GM21717 (cell line): ENCODE measurements around the gene PPP1R37.

Experiments
- ATAC-seq: cut with Tn5 transposase; IDR thresholded peaks from one replicate; pipeline ENCODE4 v1.9.1; 2021; ENCODE audit warnings: mild to moderate bottlenecking, moderate library complexity; ENCODE audit not compliant: unreplicated experiment

PPP1R37 gene

GRCh38 chr19:45092747-45093678 is at the start of gene PPP1R37:
TSS of gene PPP1R37 (plus strand) at chr19:45093179. CDS start at chr19:45093326, 147 bp downstream.
- ATAC-seq = peak; percentile 45

- no peak for ATAC-seq
Observed at GRCh38 chr19:45045671-45046353, 47.2 kb upstream of the PPP1R37 start.

DNA sequence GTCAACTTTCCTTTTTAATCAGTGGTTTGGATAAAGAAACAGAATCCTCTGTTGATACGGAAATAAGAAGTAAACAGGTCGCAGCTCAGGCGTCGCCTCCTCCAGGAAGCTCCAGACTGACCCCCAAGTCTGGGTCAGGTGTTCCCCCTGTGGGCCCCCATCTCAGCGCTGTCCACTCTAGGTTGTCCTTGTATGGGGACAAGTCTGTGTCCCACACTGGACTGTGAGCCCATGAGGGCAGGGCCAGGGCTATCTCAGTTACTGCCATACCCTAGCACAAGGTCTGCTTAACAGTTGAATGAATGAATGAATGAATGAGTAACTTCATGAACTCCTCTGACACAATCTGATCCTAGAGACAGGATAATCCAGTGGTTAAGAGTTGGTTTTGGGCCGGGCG is 46.6 kb upstream of the PPP1R37 start:
- no peak for ATAC-seq

DNA sequence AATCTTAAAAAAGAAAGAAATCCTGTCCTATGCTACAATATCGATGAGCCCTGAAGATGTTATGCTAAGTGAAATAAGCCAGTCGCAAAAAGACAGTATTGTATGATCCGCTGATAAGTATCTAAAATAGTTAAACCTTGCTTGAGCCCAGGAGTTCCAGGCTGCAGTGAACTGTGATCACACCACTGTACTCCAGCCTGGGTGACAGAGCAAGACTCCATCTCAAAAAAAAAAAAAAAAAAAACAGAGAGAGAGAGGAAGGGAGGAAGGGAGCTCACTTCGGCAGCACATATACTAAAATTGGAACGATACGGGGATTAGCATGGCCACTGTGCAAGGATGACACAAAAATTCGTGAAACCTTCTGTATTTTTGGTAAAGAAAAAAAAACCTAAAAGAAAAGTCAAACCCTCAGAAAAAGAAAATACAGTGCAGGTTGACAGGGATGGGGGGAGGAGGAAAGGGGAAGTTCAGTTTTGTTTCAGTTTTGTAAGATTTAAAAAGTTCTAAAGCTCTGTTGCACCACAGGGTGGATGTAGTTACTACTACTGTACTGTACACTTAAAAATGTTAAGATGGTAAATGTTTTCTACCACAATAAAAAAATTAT is 45.7 kb upstream of the PPP1R37 start:
- ATAC-seq = no peak

DNA sequence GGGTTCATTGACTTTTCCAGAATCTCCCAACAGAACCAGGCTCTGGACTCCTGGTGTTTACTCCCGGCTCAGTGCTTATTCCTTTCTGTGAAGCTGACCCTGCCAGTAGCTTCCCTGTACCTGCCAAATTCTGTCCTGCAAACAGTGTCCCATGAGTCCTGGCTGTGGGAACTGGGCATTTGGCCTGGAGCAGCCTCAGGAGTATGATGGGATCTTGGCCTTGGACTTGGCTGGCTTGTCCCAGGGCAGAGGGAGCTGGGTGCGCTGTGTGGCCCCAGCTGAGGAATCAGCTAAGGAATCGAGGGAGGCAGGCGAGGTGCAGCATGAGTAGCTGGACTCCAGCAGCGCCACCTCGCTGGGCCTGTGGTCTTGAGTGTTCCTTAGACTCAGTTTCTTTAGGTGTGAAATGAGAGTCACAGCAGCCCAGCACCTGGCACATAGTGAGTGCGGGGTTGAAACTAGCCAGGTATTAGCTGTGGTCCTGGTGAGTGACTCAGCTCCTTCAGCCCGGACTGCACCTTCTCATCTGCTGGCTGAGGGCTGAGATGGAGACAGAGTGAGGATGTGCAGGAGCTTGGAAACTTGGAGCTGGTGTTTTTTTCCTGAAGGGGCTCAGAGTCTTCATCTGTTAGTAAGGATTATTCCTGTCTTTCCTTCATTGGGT is 43.8 kb upstream of the PPP1R37 start:
- no peak for ATAC-seq

DNA sequence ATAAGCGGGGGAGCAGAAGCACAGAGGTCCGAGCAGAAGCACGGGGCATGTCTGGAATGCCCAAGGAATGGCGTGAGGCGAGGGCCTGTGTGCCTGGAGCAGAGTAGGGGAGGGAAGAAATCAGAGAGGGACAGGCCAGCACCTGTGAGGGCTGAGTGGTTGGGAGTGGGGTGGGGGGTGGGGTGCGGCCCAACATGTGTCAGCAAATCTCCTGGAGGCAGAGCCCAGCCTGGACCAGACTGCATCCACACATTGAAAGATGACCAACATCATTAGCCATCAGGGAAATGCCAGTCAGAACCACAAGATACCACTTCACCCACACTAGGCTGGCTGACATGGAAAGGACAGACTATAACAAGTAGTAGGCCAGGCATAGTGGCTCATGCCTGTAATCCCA is 42.9 kb upstream of the PPP1R37 start:
- no peak for ATAC-seq

- ATAC-seq = no peak
Observed at GRCh38 chr19:45051929-45052579, 40.9 kb upstream of the PPP1R37 start.

DNA sequence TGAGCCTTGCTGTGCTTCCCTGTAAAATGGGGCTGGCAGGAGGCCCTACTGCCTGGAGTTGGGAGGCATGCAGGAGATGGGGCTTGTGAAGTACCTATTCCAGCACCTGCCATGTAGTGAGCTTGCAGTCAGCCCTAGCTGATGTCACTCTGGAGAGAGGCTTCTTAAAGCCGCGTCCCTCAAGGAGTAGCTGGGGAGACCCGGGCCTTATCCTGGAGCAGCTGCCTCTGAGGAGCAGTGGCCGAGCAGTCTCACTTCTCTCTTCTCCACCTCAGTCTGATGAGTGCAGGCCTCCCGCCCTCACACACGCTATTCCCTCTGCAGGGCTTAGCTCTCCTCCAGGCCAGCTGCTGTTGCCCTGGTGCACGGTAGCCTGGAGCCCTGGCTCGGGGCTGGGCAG is 36.1 kb upstream of the PPP1R37 start:
- no peak for ATAC-seq

DNA sequence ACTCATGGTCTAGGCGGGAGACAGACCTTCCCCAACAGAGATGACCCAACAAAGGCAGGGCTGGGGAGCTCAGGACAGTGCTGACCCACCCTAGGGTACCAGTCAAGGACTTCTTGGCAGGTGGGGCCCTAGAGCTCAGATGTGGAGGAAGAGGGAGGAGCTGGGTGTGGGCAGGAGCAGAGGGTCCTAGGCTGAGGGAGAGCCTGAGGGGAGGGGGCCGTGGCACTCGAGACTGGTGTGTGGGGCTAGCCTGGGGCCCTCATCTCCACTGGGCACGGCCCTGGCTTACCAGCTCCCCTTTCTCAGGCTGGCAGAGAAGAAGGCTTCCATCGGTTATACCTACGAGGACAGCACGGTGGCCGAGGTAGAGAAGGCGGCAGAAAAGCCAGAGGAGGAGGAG is 35.5 kb upstream of the PPP1R37 start:
- ATAC-seq = no peak

DNA sequence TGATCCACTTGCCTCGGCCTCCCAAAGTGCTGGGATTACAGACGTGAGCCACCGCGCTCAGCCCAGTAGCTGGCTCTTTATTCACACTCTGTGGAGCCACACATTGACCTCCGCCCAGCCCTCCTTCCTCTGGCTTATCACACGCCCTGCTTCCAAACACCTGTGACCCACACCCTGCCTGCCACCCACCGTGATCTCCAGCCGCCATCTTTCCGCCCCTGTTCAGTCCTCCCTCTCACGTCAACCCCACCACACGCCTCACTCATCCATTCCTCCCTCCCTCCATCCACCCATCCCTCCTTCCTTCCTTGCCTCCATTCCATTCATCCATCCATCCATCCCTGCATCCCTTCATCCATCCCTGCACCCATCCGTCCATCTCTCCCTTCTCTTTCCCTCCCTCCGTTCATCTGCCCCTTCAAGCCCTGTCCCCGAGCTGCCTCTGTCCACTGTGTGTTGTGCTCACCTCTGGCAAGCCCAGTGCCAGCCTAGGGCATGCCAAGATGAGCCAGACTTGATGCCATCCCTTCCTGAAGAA is 34.3 kb upstream of the PPP1R37 start:
- ATAC-seq = no peak

GRCh38 chr19:45059258-45059965 is 33.6 kb upstream of the PPP1R37 start:
- ATAC-seq = no peak

- ATAC-seq = no peak
Observed at GRCh38 chr19:45061965-45062364, 31.0 kb upstream of the PPP1R37 start.

GRCh38 chr19:45063851-45064801 is 28.9 kb upstream of the PPP1R37 start:
- no peak for ATAC-seq

- no peak for ATAC-seq
Observed at GRCh38 chr19:45066921-45067661, 25.9 kb upstream of the PPP1R37 start.

DNA sequence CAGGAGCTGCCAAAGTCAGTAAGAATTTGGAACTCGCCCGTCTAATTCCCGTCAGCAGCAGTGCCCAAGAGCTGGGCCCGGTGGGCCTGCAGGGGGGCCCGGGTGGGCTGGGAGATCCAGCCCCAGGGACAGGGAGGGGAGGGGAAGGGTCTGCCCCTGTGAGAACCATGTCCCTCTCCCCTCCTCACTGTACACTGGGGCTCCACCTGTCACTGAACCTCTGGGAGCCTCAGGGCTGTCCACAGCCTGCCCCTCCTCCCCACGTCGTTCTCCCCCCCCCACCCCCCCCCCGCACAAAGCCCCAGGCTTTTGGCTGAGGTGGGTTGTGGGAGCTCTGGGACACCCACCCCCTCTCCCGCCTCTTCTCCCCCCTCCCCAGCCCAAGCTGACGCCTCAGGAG is 24.9 kb upstream of the PPP1R37 start:
- no peak for ATAC-seq

DNA sequence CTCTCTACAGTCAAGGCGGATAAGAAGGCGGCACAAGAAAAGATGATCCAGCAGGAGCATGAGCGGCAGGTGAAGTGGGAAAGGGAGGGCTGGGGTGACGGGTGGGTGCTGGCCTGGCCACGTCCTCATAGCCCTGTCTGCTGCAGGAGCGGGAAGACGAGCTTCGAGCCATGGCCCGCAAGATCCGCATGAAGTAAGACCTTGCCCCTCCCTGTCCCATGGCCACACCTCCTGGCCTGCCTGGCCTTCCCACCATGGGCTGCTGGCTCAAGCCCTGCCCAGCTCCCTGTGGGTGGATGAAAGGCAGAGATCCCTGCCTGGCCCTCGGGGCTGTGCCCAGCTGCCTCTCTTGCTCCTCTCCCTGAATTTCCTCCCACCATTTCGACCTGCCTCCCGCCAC is 23.9 kb upstream of the PPP1R37 start:
- no peak for ATAC-seq

GRCh38 chr19:45070214-45070613 is 22.8 kb upstream of the PPP1R37 start:
- ATAC-seq = no peak
